Stimulated activated CD8-positive, alpha-beta memory T cell treated with anti-CD3 and anti-CD28 coated beads, Interleukin-7, amount 100 ng/mL, for 1 hour (primary cell): ENCODE measurements around the gene MTHFSD.
"Not testable (repeated sequence)": the region's sequence is repeated elsewhere in the genome, so short reads cannot be mapped to it uniquely, and the experiment has no call there.

Experiments
- DNase-seq, 2 donors: peaks; one replicate each; pipeline ENCODE4 v3.0.0-alpha.2; 2020; ENCODE audit warnings: low read depth in 2 of 2

MTHFSD gene, protein sequence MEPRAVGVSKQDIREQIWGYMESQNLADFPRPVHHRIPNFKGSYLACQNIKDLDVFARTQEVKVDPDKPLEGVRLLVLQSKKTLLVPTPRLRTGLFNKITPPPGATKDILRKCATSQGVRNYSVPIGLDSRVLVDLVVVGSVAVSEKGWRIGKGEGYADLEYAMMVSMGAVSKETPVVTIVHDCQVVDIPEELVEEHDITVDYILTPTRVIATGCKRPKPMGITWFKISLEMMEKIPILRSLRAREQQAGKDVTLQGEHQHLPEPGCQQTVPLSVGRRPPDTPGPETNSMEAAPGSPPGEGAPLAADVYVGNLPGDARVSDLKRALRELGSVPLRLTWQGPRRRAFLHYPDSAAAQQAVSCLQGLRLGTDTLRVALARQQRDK

DNA sequence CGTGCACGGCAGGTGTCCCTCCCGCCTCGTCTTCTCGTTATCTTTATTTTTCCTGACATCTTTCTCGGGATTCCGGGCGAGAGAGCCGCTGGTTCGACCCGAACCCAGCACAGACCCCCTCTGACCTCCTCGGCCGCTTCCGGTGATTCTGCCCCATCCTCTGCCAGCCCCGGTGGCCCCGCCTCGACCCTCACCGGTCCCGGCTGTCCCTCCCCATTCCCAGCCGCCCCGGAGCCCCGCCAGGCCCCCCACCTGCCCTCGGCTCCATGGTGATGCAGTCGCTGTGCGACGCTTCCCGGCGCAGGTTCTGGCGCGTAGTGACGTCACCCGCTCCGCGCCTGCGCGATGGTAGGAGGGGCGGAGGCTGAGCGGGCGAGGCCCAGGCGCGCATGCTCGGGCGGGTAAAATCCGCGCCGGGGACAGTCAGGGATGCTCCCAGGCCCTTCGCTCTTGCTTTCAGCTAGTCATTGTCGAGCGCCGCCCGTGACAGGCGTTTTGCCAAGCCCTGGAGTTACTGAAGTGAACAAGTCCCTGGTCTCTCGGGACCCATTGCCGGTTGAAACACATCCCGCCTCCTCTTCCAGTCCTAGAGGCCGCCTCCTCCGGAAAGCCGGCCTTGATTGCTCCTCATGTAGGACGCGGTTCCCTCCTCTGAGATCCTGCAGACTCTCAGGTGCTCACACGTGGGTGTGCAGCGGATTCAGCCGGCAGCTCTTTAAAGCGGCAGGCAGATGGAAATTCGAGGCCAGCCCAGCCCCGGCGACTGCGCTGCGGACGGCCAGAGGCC lies at the start of gene MTHFSD:
Gene MTHFSD, minus strand, starts transcription at position 319 of the 787 bp plus-strand sequence. Its CDS starts 51 bp downstream, at position 268.
- DNase-seq: peak; percentile 94 to 95

GRCh38 chr16:86604436-86605193 lies 49.6 kb upstream of the MTHFSD start:
- peak in 1 of 2 donors; percentile 2 for DNase-seq

GRCh38 chr16:86602521-86602920 lies 47.5 kb upstream of the MTHFSD start:
- no peak for DNase-seq

DNA sequence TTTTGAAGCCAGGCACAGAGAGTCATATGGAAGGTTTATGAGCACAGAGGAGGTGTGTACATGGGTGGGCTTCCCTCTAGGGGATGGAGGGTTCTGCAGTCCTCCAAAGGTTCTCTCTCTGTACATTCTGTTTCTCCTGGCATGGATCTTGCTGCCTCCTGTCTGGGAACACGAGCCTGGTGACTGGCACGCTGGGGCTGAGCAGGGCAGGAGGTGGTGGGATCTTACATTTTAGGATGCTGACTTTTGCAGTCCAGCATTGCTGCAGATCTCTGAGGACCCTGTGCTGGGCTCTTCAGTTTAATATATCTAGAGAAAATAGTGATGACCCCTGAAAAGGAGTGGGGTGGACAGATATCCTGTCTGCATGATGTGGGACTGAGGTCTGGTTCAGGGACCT lies 46.3 kb upstream of the MTHFSD start:
- DNase-seq: no peak

DNA sequence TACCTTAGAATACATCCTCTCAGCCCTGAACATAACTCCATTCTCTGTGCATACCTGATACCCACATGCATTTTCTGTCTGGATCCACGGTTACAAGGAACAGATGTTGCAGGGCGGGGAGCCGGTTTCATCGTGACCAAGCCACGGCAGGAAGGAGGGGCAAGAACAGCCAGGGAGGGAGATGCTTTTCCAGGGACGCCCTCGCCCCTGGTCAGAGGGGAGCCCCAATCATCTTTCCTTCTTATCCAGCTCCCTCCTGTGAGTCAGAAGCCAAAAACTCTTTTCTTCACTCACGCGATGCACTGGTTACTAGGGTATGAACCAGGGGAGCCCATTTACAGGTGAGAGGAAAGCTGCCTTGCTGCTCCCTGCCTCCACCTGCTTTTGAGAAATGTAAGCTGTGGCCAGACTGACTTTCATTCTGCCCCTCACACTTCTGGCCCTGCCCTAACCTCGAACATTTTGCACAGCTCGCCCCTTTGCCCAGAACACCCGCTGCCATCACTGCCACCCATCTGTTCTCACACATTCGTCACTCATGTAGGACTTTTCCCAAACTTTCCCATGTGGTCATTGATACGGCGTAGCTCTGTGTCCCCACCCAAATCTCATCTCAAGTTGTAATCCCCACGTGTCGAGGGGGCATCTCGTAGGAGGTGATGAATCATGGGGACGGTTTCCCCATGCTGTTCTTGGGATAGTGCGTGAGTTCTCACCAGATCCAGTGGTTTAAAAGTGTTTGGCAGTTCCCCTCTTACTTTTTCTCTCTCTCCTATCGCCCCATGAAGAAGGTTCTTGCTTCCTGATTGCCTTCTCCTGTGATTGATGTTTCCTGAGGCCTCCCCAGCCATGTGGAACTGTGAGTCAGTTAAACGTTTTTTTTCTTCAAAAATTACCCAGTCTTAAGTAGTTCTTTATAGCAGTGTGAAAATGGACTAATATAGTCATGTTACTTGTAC lies 43.9 kb upstream of the MTHFSD start:
- DNase-seq: no peak

- DNase-seq: no peak
Observed at GRCh38 chr16:86597880-86598606, 43.0 kb upstream of the MTHFSD start.

GRCh38 chr16:86597126-86597879 lies 42.3 kb upstream of the MTHFSD start:
- no peak for DNase-seq

- DNase-seq: no peak
Observed at GRCh38 chr16:86595983-86596605, 41.1 kb upstream of the MTHFSD start.

- no peak for DNase-seq
Observed at GRCh38 chr16:86594721-86595120, 39.7 kb upstream of the MTHFSD start.

GRCh38 chr16:86593913-86594620 lies 39.0 kb upstream of the MTHFSD start:
- DNase-seq: no peak

DNA sequence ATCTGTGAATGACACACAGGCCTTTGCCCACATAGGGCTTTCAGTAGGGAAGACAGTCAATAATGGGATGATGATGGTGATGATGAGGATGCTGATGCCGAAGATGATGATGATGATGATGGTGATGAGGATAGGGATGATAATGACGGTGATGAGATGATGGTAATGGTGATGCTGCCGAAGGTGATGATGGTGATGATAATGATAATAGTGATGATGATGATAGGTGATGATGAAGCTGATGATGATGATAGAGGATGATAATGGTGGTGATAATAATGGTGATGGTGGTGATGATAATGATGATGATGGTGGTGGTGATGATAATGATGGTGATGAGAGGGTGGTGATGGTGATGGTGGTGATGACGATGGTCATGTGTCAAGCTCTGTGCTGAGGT lies 36.2 kb upstream of the MTHFSD start:
- no peak for DNase-seq

GRCh38 chr16:86590501-86591144 lies 35.6 kb upstream of the MTHFSD start:
- no peak for DNase-seq

GRCh38 chr16:86587955-86588354 lies 32.9 kb upstream of the MTHFSD start:
- DNase-seq: not testable (repeated sequence)

GRCh38 chr16:86587487-86587886 lies 32.5 kb upstream of the MTHFSD start:
- DNase-seq: no peak

DNA sequence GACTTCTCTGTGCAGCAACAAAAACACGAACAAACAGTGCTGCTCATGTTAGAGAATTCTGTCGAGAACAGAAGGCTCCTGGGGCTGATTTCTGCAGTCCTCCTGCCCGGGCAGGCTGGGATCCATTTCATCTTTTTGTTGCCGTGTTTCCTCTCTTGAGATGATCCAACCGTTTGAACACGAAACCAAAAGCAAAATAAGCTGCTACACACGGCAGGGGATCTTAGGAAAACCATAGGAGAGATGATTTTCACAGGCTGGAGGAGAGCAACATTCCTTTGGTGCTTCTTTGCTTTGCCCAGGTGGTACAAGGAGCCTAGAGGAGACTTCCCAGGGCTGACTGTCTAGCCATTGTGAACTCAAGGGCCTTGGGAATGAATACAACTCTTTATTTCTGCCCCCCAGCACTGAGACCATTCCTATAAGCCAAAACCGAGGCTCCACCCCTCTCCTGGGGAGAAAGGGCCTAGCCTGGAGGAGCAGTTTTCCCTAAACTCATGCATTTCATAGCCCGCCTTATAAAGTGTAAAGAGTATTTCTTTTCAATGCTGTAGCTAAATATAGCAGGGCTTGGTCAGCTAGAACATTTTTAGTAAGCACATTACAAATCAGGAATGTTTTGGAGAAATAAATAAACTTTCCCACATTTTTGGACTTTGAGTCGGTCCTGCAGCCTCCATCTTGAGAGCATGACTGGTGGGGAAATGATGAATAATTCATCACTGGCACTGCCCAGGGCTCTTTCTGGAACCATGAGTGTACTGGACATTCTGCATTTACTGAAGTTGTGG lies 31.0 kb upstream of the MTHFSD start:
- no peak for DNase-seq

DNA sequence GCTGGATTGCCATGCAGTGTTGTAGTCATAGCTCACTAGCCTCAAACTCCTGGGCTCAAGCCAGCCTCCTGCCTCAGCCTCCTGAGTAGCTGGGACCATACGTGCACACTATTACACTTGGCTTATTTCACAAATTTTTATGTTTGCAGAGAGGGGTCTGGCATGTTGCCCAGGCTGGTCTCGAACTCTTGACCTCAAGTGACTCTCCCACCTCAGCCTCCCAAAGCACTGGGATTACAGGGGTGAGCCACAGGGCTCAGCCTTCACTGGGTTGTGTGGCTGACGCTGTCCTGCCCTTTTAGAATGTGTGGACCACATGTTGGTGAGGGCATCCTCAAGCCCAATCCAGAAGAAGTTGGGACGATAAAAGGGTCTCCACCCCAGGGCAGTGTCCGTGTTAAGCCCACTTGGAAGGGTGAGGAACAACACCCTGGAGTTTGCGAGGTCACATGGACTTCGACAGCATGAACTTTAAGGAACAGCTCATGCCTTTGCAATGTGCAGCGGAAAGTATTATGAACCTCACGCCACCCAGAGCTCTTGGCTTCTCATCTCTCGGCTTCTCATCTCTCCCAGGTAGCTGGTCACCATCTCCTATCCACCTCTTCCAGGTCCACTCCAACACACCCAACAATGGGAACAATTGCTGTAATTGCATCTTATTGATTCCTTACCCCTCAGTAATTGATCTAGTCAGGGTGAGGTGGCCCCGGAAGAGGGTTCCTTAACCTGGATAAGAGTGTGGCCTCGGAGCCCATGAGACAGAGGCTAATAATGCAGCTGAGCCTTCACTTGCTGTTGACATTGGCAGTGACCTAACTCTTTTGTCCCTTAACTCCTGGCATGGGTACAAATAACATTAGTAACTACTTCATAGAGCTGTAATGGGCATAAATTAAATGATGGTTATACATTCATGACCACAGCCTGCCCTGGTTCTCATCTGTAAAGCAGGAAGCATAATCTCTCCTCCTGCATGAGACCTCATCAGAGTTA lies 30.0 kb upstream of the MTHFSD start:
- no peak for DNase-seq
